HK-2 (cell line): ENCODE measurements around the gene WASF1.

Experiments used
- DNase-seq: peaks from one replicate; pipeline ENCODE4 v3.0.0-alpha.2; 2018; ENCODE audit not compliant: unreplicated experiment

Gene WASF1

DNA sequence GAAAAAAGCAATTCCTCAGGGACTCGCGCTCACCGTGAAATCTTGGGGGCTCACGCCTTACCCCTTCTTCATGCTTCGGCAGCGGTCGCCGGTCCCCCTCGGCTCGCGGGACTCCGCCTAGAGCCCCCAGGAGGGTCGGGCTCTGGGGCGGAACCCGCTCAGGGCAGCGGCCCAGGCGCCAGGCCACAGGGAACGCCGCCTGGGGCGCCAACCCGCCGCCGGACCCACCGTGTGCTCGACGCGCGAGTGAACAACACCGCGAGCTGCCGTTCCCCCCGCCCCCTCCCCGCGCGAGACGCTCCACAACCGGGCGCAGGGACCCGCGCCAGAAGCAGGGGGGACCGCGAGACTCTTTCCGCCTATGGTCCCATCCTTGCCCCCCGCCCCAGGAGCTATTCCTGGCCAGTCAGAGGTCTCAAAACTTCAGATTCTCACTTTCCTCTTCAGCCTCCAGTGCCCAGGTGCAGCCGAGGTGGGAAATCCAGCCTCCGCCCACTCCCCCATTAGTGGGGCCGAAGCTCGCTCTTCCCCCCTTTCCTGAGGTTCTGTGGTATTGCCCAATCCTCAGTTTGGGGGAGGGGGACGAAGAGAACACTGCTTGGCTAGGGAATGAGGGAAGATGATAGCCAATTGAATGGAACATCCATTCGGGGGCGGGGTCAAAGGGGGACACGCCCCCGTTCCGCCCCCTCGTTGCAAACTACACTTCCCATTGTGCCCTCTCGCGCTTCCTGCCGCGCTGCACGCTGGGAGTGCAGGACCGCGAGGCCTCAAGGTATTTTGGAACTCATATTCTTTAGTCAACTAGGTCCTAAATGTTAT lies at the start of gene WASF1:
Gene WASF1 (minus strand): TSS at position 265 of the 822 bp plus-strand sequence. CDS start 52,069 bp downstream, outside the sequence.
- DNase-seq = peak; percentile 97

DNA sequence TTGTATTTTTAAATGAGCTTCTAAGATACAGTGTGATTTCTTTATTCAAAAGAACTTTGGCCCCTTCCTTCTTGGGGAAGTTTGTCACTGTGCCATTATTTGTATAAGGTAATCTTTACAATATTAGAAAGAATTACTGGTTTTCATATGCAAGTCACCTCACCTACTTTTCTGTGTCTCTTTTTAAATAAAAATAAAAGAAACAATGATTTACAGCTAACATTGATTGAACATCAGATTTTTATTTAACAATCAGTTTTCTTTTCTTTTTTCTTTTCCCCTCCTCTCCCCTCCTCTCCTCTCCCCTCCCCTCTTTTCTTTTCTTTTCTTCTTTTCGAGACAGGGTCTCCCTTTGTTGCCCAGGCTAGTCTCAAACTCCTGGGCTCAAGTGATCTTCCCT lies 46.8 kb upstream of the WASF1 start:
- DNase-seq = no peak

DNA sequence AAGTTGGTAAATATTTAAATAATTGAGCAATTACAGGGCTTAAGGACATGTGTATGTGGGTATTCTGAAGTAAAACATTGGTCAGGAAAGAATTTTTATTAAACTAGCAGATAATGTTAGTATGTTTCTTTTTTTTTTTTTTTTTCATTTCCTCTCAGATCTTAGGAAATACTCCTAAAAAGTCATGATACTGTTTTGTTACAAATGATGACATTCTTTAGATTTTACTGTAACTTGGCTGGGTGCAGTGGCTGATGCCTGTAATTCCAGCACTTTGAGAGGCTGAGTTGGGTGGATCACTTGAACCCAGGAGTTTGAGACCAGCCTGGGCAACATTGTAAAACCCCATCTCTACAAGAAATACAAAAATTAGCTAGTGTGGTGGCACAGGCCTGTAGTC lies 42.3 kb upstream of the WASF1 start:
- DNase-seq = no peak

DNA sequence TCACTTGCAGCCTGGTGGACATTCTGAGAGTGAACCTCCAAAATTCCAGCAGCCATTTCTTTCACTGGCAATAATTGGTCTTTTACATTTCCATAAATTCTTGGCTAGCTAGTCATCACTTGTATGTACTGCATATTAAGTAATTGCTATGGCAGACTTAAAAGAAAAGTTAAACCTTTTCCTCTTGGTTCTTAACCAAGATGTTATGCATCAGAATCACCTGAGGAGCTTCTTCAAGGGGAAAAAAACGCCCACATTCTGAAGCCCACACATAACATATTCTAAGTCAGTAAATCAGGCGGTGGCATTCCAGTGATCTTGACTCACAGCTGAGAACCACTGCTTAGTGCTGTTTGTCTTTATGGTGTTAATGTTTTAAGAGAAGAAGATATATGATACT lies 37.8 kb upstream of the WASF1 start:
- peak; percentile 49 for DNase-seq

DNA sequence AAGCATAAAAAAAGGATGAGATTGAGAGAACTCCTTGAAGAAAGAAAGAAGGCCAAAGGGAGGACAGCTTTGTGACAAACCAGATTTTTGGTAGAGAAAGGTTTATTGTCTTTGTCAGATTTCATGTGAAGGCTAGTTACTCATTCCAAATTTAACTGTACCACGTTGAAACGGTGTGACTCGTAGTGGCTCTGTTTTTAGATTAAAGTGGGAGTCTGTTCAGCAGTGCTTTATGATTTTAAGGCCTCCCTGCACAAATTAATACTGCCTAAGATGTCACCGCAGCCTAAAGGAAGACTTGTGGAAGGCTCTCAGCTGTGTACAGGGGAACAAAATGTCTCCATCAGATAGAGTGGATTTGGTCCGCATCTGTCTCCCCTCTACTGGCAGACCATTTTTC lies 36.7 kb upstream of the WASF1 start:
- no peak for DNase-seq

DNA sequence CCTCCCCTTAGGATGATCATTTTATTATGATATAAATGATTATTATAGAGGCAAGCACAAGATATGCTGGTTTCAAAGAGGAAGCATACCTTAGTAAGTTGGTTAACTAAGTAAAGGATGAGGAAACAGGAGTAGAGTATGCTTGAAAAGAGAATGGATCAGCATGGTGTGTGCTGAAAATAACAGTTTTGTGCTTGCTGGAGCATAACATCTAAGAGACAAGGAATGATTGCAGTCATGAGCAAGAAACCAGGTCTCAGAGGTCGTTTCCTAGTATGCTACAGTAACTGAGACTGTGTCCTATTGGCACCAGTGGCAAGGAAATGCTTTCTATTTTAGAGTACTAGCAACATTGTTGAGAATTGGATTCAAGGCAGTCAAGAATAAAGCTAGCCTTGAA lies 34.9 kb upstream of the WASF1 start:
- no peak for DNase-seq

DNA sequence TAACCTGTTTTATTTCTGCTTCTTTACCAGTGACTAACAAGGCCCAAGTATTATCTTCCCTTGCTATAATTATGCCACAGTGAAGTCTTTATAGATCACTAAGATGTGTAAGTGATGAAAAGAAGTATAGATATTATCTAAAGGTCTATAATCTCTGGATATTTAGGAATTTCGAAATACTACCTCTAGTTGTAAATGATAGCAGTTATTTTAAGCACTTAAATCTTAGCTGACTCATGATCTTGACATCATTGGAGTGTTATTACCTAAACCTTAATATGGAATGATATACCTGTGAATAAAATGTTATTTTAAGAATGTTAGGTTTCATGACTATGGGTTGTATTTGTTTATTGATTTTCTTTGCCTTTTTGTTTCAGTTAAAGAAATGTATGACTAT lies 32.3 kb upstream of the WASF1 start:
- no peak for DNase-seq

DNA sequence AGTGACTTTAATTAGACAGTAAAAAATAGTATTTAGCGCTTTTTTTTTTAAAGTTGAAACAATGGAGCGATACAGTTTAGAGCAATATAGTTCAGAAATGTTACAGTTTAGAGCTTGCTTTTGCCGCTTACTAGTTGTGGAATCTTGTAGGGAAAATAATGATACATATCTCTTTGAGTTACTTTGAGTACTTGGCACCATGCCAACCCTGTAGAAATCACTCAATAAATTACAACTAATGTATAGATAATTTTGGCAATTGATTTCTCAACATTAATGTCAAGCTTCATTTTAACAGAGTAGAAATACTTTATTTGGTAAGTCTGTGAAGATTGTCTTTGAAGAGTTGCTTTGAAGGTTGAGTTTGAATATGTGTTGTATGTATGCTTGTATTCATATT lies 28.2 kb upstream of the WASF1 start:
- DNase-seq = no peak

DNA sequence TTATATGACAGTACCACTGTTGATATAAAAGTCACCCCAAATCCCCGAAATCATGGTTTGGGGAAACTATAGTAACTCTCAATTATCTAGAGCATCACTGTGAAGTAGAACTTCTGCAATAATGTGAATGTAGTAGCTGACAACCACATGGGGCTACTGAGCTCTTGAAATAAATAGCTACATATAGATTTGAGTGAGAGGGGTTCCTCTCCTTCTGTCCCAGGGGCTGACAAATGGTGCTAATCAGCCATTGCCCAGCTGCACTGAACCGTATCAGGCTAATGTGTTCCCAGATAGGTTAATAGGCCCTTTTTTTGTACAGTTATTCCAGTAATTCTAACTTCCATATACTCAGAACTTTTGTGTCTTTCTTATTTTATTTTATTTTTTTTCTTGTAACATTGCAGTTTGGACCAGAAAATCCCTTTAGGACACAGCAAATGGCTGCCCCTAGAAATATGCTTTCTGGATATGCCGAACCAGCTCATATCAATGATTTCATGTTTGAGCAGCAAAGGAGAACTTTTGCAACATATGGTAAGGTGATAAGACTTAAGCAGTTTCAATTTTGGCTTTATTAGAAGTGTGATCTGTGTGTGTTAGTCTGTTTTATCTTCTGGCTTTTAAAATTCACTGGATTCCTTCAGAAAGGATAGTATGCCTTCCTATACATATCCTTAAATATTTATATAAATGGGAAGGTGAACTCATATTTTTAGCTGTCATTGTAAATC lies 21.8 kb upstream of the WASF1 start:
- no peak for DNase-seq

DNA sequence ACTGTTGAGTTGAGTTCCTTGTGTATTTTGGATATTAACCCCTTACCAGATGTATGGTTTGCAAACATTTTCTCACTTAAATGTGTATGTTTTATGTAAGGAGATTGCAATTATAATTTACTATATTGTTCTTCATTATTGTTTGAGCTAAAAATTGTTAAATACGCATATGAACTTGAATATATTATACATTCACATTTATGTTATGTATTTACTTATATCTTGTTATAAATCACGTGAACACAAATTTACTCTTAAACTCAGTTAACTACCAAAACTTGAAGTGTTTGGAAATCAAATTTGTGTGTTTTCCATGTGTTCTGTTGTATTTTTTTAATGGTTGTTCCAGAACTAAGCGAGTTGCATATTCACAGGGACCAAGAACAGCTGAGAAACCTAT lies 19.1 kb upstream of the WASF1 start:
- DNase-seq = no peak

DNA sequence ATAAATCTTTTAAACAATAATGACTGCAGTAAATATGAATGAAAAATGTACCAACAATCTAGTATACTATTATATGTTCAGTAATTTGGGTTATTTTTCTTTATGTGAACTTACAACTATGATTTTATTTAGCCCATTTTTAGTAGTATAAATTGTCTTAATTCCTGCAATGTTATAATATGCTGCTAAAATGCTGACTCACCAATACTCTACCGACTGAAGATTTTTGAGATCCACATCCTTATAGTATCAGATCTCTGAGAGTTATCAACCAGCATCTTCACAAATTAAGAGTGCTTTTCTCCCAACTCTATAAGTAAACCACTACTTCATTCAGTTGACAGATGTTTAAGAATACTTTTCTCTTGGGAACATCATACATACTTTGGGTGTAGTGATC lies 17.4 kb upstream of the WASF1 start:
- DNase-seq = no peak

DNA sequence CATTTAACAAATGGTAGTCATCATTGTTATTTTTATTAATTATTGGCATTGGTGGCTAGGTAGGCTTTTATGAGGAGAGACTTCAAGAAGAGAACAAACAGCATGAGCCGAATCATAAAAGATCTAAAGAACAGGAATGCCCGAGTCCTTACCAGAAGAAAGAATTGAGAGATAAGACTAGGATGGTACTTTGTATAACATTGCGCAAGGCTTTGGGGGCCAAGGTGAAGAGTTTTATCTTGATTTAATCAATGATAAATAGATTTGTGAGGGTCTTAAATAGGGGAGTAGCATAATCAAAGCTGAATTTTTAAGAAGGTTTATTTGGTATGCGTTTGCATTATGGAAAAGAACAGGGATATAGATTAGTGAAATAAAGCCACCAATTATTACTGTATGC lies 16.2 kb upstream of the WASF1 start:
- DNase-seq = no peak

DNA sequence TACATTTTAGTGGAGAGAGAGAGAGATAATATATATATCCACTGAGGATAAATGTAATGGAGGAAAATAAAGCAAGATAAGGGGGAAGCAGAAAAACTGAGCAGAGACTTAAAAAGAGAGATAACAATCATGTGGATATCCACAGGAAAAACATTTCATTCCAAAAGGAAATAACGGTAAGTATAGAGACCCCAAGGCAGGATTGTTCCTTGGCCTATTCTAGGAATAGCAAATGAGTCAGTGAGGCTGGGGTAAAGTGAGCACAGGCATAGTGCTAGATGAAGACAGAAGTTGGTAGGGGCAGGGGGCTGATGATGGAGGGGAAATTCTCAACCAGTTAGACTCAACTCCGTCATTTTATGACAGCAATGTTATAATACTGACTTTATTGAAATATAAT lies 12.0 kb upstream of the WASF1 start:
- no peak for DNase-seq

DNA sequence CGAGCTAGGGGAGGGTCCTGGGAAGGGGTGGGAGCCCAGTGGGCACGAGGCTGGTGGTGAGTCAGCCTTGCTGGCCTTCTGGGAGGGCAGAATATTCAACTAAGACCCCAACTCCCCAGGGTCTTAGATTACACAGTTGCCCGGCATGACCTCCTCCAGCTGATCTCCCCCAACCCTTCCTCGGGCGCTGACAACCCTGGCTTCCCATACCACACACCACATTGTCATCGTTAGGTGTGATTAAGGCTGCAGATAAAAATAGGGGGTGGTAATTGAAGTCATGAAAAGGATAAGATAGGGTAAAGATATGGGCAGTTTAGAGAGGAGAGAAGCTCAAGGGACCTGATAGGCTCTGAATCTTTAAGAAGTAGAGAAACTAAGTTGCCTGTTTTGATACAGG lies 11.3 kb upstream of the WASF1 start:
- no peak for DNase-seq

DNA sequence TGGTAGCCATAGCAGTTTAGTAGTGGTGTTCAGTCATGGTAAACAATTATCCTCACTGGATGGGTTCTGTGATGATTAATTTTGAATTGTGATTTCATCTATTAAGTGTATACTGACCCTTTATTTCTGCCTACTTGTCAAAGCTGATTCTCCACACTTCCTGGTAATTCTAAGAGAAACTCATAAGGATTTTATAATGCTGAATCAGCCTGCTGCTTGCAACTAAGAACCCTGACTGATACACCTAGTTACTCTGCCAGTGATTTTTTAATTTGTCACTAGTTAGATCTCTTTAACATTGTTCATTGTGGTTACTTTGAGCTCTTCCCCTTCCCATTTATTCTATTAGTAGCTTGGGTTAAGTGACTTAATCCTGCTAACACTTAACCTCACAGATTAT lies 9.3 kb upstream of the WASF1 start:
- DNase-seq = no peak

DNA sequence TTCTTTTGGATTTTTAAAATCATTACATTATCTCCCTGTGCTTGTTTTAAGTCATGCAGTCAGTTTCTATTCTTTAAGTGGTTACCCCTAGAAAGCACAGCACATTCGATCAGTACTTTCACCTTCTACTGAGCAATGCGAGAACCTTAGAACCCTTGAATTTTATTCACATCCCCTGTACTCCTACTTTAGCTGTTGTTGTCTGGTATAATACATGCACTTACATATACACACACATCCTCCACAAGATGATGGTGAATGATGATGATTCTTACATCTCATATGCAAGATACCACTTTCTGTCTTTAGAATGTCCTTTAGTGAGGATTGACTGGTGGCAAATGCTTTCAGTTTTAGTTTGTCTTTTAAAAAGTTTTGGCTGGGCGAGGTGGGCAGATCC lies 6.4 kb upstream of the WASF1 start:
- no peak for DNase-seq

DNA sequence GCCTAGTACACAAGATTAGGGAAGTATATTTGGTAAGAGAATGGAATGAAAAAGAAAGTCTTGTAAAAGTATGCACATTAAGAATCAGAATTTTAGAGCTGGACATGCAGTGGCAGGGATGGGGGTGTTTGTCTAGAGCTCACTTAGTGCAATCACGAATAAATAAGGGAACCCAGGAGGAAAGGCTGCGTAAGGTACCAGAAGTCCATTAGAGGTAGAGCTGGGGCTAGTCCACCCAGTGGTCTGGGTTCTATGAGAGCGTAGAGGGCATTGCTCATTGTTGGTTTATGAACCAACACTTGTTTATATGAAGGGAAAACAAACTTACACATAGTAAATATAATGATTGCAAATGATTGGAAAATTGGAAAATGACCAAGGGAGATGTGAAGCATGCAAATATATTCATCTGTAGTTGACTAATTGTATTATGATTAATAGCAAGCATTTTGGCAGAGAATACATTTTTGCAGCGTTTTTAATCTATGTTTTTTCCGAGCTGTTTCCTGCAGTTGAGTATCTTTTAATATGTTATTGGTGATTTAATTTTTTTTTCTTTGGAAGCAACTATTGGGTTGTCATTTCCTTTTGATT lies 3.9 kb upstream of the WASF1 start:
- DNase-seq = no peak

DNA sequence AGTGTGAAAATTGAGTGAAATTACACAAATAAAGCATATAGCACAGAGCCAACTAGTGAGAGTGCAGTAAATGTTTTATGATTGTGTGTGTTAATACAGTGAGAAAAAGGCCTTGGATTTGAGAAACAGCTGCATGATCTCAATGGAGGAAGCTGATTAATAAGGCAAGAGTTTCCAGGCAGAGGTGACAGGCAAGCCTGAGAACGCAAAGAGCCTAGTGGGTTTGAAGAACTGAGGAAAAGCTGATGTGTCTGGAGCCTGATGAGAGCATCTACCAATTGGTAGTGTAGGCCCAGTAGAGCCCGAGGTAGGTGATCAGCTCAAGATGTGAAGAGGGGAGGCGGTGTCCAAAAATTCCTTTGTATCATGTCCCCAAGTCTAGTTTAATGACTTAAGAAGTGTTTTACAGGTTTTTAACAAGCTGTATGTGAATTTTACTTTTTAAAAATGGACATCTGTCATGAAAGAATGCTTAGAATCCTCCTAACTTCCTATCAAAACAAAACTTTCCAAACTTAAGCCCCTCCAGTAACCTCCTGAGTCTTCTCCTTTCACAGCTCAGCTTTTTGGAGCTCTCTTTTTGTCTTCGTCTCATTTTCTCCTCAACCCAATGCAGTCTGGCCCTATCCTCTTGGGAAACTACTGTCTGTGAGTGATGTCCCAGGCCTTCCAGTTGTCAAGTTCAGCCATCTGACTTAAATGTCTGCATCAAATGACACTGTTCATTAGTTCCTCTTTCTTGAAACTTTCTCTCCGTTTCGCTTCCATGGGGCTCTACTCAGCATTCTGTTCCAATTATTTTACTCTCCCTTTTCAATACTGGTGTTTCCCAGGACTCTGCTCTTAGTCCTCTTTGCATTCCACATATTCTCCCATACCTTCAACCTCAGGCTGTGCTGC lies 1.9 kb upstream of the WASF1 start:
- DNase-seq = no peak

DNA sequence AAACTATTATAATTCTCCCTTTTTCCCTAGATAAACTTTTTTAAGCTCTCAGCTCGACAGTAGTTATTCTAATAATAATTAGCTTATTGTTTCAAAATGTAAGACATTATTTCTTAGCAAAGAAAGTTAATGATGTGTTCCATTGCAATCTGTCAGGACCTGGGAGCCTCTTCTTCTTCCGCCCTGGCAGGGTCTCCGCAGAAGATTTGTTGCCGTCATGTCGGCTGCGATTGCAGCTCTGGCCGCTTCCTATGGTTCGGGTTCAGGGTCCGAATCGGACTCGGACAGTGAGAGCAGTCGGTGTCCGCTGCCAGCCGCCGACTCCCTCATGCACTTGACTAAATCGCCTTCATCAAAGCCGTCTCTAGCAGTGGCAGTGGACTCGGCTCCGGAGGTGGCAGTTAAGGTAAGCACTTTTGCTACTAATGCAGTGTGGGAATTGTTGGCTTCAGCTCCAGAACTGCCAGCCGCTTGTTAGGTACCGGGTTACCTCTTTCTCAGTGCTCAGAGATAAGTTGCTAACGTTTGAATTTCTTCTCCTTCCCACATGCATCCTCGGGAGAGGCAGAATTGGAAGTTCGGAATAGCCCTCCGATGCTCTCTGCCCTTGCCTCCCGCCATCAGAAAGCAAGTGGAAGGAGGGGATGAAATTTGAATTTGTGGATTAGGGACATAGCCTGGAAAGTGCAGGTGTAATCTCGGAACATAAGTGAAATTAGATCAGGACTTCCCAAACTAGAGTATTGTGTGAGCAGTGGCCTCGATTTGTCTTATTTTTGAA lies 948 bp upstream of the WASF1 start, which contains the start of gene CDC40:
Gene CDC40 (plus strand): TSS at position 200 of the 781 bp plus-strand sequence. CDS start 18 bp downstream, at position 218.
- DNase-seq = peak; percentile 59

DNA sequence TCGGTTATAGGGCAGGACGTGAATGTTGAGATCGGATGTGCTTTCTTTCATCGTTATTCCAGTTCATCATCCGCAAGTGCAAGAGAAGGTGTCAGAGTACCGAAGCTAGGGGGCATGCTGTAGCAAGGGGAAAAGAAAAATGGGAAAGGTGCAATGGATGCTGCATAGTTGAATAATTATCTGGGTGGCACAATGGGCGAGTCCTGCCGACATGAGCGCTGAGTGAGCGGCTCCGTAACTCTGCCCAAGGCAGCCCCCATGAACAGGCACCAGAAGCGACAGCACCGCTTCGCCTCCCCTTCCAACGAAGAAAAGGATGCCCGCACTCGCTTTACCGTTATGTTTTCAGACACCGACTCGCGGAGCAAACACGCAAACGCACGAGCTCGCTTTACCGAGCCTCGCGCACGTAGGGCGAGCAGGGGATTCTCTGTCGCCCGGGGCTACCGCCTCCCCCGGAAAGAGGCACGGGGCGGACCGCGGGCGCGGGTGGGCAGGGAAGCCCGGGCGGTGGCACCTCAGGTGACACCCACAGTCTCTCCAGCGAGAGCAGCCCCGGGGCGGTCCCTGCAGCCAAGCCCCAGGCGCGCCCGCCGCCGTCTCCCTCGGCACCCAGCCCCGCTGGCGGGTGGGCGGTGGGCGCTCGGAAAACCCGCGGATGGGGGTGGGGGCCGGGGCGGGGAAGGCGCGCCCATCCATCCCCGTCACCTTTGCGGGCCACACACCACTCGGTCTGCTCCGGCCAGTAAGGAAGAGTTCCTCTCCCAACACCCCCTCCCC lies 654 bp downstream of the WASF1 start:
- peak; percentile 59 for DNase-seq
